H9 (cell line): Measurements from ENCODE around the gene FBRSL1. TPM values are rescaled to one million over a fixed set of nuclear protein-coding genes. Genes with fewer than 3 reads are reported as not detected.

Experiments used
- DNase-seq: peaks from one replicate; pipeline ENCODE4 v3.0.0-alpha.2; 2017
- H2AFZ ChIP-seq: one replicate; pipeline ENCODE4 v1.6.1; 2013; ENCODE audit warnings: mild to moderate bottlenecking, low read length, control low read depth, moderate library complexity
- H2AK5ac ChIP-seq: 2 replicates; pipeline ENCODE4 v1.6.1; 2013; ENCODE audit warnings: low read length, control low read depth, mixed read lengths; ENCODE audit not compliant: insufficient read length
- H2BK120ac ChIP-seq: one replicate; pipeline ENCODE4 v1.6.1; 2013; ENCODE audit warnings: low read depth, mild to moderate bottlenecking, low read length, control low read depth, inconsistent platforms; ENCODE audit not compliant: poor library complexity, severe bottlenecking
- H2BK12ac ChIP-seq: 2 replicates; pipeline ENCODE4 v1.6.1; 2013; ENCODE audit warnings: low read length, control low read depth, mixed read lengths, low read depth; ENCODE audit not compliant: insufficient read length
- H2BK15ac ChIP-seq: 2 replicates; pipeline ENCODE4 v1.6.1; 2013; ENCODE audit warnings: low read depth, low read length, control low read depth
- H2BK20ac ChIP-seq: one replicate; pipeline ENCODE4 v1.6.1; 2013; ENCODE audit warnings: low read depth, mild to moderate bottlenecking, low read length, control low read depth, inconsistent platforms; ENCODE audit not compliant: poor library complexity, severe bottlenecking
- H2BK5ac ChIP-seq: 2 replicates; pipeline ENCODE4 v1.6.1; 2013; ENCODE audit warnings: low read length, control low read depth, mixed read lengths; ENCODE audit not compliant: insufficient read length
- H3K14ac ChIP-seq: 2 replicates; pipeline ENCODE4 v1.6.1; 2013; ENCODE audit warnings: low read length, control low read depth; ENCODE audit not compliant: insufficient read depth
- H3K18ac ChIP-seq: 2 replicates; pipeline ENCODE4 v1.6.1; 2013; ENCODE audit warnings: low read depth, mild to moderate bottlenecking, mixed read lengths, low read length, control low read depth; ENCODE audit not compliant: insufficient read length
- H3K23ac ChIP-seq: 2 replicates; pipeline ENCODE4 v1.6.1; 2013; ENCODE audit warnings: low read length, control low read depth, mixed read lengths, low read depth; ENCODE audit not compliant: insufficient read length
- H3K23me2 ChIP-seq: 2 replicates; pipeline ENCODE4 v1.6.1; 2013; ENCODE audit warnings: low read depth, mild to moderate bottlenecking, mixed read lengths, low read length, control low read depth; ENCODE audit not compliant: insufficient read length, poor library complexity, severe bottlenecking
- H3K27ac ChIP-seq: 2 replicates; pipeline ENCODE4 v1.5.1; 2013; ENCODE audit warnings: low read length, control low read depth, mixed read lengths, low read depth; ENCODE audit not compliant: insufficient read length
- H3K27me3 ChIP-seq: 2 replicates; pipeline ENCODE4 v1.6.1; 2013; ENCODE audit warnings: low read length, control low read depth, inconsistent platforms; ENCODE audit not compliant: insufficient read depth
- H3K4ac ChIP-seq: 2 replicates; pipeline ENCODE4 v1.6.1; 2013; ENCODE audit warnings: low read depth, mild to moderate bottlenecking, control low read depth, inconsistent platforms, low read length, moderate library complexity
- H3K4me1 ChIP-seq: 2 replicates; pipeline ENCODE4 v1.6.1; 2013; ENCODE audit warnings: low read length, control low read depth, inconsistent platforms; ENCODE audit not compliant: insufficient read depth
- H3K4me2 ChIP-seq: 2 replicates; pipeline ENCODE4 v1.6.1; 2013; ENCODE audit warnings: low read length, control low read depth, mixed read lengths; ENCODE audit not compliant: insufficient read length, insufficient read depth
- H3K56ac ChIP-seq: 2 replicates; pipeline ENCODE4 v1.6.1; 2013; ENCODE audit warnings: low read depth, mild to moderate bottlenecking, mixed read lengths, low read length, control low read depth; ENCODE audit not compliant: insufficient read length
- H3K79me1 ChIP-seq: 2 replicates; pipeline ENCODE4 v1.6.1; 2013; ENCODE audit warnings: low read depth, mild to moderate bottlenecking, moderate library complexity, low read length, control low read depth, inconsistent platforms; ENCODE audit not compliant: insufficient read depth, poor library complexity, severe bottlenecking
- H3K79me2 ChIP-seq: 2 replicates; pipeline ENCODE4 v1.6.1; 2013; ENCODE audit warnings: low read length, control low read depth, inconsistent platforms; ENCODE audit not compliant: insufficient read depth
- H3K9ac ChIP-seq: 2 replicates; pipeline ENCODE4 v1.6.1; 2013; ENCODE audit warnings: low read length, control low read depth, mixed read lengths; ENCODE audit not compliant: insufficient read length; ENCODE audit errors: extremely low read depth
- H3K9me3 ChIP-seq: one replicate; pipeline ENCODE4 v1.6.1; 2013; ENCODE audit warnings: low read depth, low read length, inconsistent platforms; ENCODE audit not compliant: control insufficient read depth
- H3T11ph ChIP-seq: one replicate; pipeline ENCODE4 v1.6.1; 2013; ENCODE audit warnings: mild to moderate bottlenecking, low read length, control low read depth, inconsistent platforms
- H4K20me1 ChIP-seq: one replicate; pipeline ENCODE4 v1.6.1; 2013; ENCODE audit not compliant: control insufficient read depth, insufficient read length, insufficient read depth
- H4K5ac ChIP-seq: 2 replicates; pipeline ENCODE4 v1.6.1; 2013; ENCODE audit warnings: low read depth, mild to moderate bottlenecking, mixed read lengths, low read length, control low read depth; ENCODE audit not compliant: insufficient read length
- H4K8ac ChIP-seq: replicated peaks from 2 replicates; pipeline ENCODE4 v1.6.1; 2013; ENCODE audit warnings: low read length, control low read depth, mixed read lengths, low read depth; ENCODE audit not compliant: insufficient read length
- H4K91ac ChIP-seq: 2 replicates; pipeline ENCODE4 v1.6.1; 2013; ENCODE audit warnings: low read depth, mild to moderate bottlenecking, moderate library complexity, mixed read lengths, low read length, control low read depth; ENCODE audit not compliant: insufficient read length
- H3K27ac Mint-ChIP-seq, 3 experiments: 2 replicates in 2 of 3; 3 replicates in 1 of 3; pipeline ENCODE4 v1.8.0; 2020 to 2021; ENCODE audit warnings: mixed read lengths in 3 of 3, mild to moderate bottlenecking in 1 of 3, moderate library complexity in 1 of 3
- H3K27me3 Mint-ChIP-seq: 2 replicates; pipeline ENCODE4 v1.8.0; 2021; ENCODE audit warnings: low read depth, mild to moderate bottlenecking, moderate library complexity, mixed read lengths
- H3K36me3 Mint-ChIP-seq, 3 experiments: 2 replicates in 2 of 3; 3 replicates in 1 of 3; pipeline ENCODE4 v1.8.0; 2020 to 2021; ENCODE audit warnings: low read depth in 3 of 3, mixed read lengths in 3 of 3; ENCODE audit not compliant: insufficient read depth in 1 of 3
- H3K4me1 Mint-ChIP-seq, 2 experiments: 2 replicates each; pipeline ENCODE4 v1.8.0; 2020; ENCODE audit warnings: mixed read lengths in 2 of 2
- H3K4me3 Mint-ChIP-seq, 2 experiments: 2 replicates in 1 of 2; 3 replicates in 1 of 2; pipeline ENCODE4 v1.8.0; 2020 to 2021; ENCODE audit warnings: mild to moderate bottlenecking in 2 of 2, mixed read lengths in 2 of 2, moderate library complexity in 1 of 2
- H3K9me3 Mint-ChIP-seq, 2 experiments: 2 replicates in 1 of 2; 3 replicates in 1 of 2; pipeline ENCODE4 v1.8.0; 2020; ENCODE audit warnings: mild to moderate bottlenecking in 2 of 2, mixed read lengths in 2 of 2, moderate library complexity in 1 of 2
- WGBS: extraction: QIAGEN DNeasy Blood & Tissue Kit; methylation state at CpG from one replicate; pipeline ENCODE4 v1.1.7; 2013; ENCODE audit warnings: missing lambda C conversion rate, low lambda C conversion rate, mixed read lengths; ENCODE audit not compliant: insufficient read length; ENCODE audit errors: extremely low coverage; 5-methylcytosine and 5-hydroxymethylcytosine counted together
- total RNA-seq: library from RNA; stranded (reverse); gene quantifications from 2 replicates; pipeline ENCODE4 v1.2.1, GENCODE V29; 2021
- TF ChIP-seq, protein P1 (sequence below): fragments of 200-600 bp; sonication (generic); conservative IDR thresholded peaks from 3 replicates; pipeline ENCODE4 v1.8.0; 2021; ENCODE audit warnings: antibody characterized with exemption, mild to moderate bottlenecking

Gene FBRSL1
- total RNA-seq, 1 experiment from 2014 or later, result 90.8 TPM

DNA sequence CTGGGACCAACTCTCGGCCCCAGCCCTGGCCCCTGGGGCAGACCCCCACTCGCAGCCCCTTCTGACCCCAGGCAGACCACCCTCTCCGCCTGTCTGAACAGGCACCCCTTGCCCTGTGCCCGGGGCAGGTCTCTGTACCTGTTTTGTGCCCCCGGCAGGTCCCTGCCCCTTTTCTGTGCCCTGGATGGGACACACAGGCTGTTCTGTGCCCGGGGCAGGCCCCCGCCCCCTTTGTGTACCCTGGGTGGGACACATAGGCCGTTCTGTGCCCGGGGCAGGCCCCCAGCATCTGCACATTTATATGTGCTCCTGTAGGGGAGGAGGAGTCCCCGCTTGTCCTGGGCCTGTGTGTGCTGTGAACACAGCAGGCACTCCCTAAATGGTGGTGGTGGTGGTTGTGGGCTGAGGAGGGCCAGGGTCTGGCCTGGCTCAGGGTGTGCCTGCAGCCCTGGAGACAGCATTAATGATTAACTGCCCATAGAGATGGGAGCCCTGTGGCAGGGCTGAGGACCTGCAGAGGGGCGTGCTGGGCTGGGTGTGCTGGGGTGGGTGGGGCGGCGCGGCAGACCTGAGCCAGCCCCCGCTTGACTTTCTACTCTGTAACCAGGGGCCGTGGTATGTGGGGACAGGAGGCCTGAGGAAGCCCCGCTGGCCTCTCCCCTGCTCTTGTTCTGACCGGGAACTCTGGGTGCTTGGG is 3.7 kb downstream of the FBRSL1 start:
- no peak overlapping the region for H3K4me2 ChIP-seq
- H3K4me3 Mint-ChIP-seq, result no peak overlapping the region

More for the DNA sequence above, 3.7 kb downstream of the FBRSL1 start:
- H3K79me2 ChIP-seq, result peaks cover 29% of the 10 kb centered on the region; the same call in 1 of the 2 replicates
- H3K36me3 Mint-ChIP-seq, result peaks cover 5% of the 10 kb centered on the region in 3 experiments
- H3K27me3 ChIP-seq, result peaks cover 3% of the 10 kb centered on the region; the same call in 1 of the 2 replicates
- H3K27ac Mint-ChIP-seq, result no peak overlapping the region
- H3K27ac ChIP-seq, result no peak overlapping the region
- peaks cover 20% of the 10 kb centered on the region for H3K27me3 Mint-ChIP-seq
- no peak overlapping the region for H4K5ac ChIP-seq
- H3K9me3 ChIP-seq, result no peaks in the 10 kb centered on the region
- no peak overlapping the region for H2AK5ac ChIP-seq
- H2BK5ac ChIP-seq, result no peak overlapping the region
- TF ChIP-seq, protein P1, sequence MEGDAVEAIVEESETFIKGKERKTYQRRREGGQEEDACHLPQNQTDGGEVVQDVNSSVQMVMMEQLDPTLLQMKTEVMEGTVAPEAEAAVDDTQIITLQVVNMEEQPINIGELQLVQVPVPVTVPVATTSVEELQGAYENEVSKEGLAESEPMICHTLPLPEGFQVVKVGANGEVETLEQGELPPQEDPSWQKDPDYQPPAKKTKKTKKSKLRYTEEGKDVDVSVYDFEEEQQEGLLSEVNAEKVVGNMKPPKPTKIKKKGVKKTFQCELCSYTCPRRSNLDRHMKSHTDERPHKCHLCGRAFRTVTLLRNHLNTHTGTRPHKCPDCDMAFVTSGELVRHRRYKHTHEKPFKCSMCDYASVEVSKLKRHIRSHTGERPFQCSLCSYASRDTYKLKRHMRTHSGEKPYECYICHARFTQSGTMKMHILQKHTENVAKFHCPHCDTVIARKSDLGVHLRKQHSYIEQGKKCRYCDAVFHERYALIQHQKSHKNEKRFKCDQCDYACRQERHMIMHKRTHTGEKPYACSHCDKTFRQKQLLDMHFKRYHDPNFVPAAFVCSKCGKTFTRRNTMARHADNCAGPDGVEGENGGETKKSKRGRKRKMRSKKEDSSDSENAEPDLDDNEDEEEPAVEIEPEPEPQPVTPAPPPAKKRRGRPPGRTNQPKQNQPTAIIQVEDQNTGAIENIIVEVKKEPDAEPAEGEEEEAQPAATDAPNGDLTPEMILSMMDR, result no peak
- H2AFZ ChIP-seq, result no peak overlapping the region
- H4K91ac ChIP-seq, result no peak overlapping the region
- H3K18ac ChIP-seq, result no peak overlapping the region
- H3K4me1 Mint-ChIP-seq, result peaks cover 14 to 15% of the 10 kb centered on the region in 2 experiments
- H2BK15ac ChIP-seq, result no peak overlapping the region
- no peaks in the 10 kb centered on the region for H3K9me3 Mint-ChIP-seq
- peaks cover 11% of the 10 kb centered on the region for H3K79me1 ChIP-seq
- H3K14ac ChIP-seq, result no peak overlapping the region
- no peak overlapping the region for H3T11ph ChIP-seq
- no peak overlapping the region for H3K4ac ChIP-seq
- no peak overlapping the region for H3K23ac ChIP-seq
- no peak overlapping the region for H3K56ac ChIP-seq
- peaks cover 6% of the 10 kb centered on the region for H3K23me2 ChIP-seq
- H2BK20ac ChIP-seq, result no peak overlapping the region
- DNase-seq, result no peak
- H3K9ac ChIP-seq, result no peak overlapping the region
- no peak overlapping the region for H4K8ac ChIP-seq
- H3K4me1 ChIP-seq, result no peaks in the 10 kb centered on the region; the same call in 1 of the 2 replicates
- WGBS, result no CpG with 5 or more reads among the region's 18 CpGs
- no peaks in the 10 kb centered on the region for H4K20me1 ChIP-seq
- no peak overlapping the region for H2BK120ac ChIP-seq
- H2BK12ac ChIP-seq, result no peak overlapping the region
